Sigmoid colon (tissue), 4 donors: ENCODE data around the gene RHOH.

Source experiments
- CTCF ChIP-seq, 4 experiments: fragments of 450-650 bp in 3 of 4; fragments of 200-600 bp in 1 of 4; IDR thresholded peaks; one replicate each; pipeline ENCODE4 v1.5.1; 2016 to 2019; ENCODE audit warnings: antibody characterized with exemption in 4 of 4, mild to moderate bottlenecking in 3 of 4, moderate library complexity in 2 of 4
- EP300 ChIP-seq, 4 donors: sonication (generic); formaldehyde crosslinking; IDR thresholded peaks; one replicate each; pipeline ENCODE4 v1.6.1; 2017; ENCODE audit warnings: antibody characterized with exemption in 4 of 4
- POLR2A ChIP-seq, 2 donors: fragments of 450-650 bp; IDR thresholded peaks; one replicate each; pipeline ENCODE4 v1.6.1; 2016; ENCODE audit warnings: antibody characterized with exemption in 2 of 2, mild to moderate bottlenecking in 2 of 2, moderate library complexity in 2 of 2
- POLR2AphosphoS5 ChIP-seq, 4 donors: sonication (generic); formaldehyde crosslinking; IDR thresholded peaks; one replicate each; pipeline ENCODE4 v1.6.1; 2017; ENCODE audit warnings: antibody characterized with exemption in 4 of 4

GRCh38 chr4:40269133-40269532 is 72.3 kb downstream of the RHOH start:
- no peak for TF ChIP-seq POLR2A (IDR thresholded peaks at IDR 0.05)
- no peak for TF ChIP-seq CTCF (IDR thresholded peaks at IDR 0.05)
- no peak for TF ChIP-seq POLR2AphosphoS5 (IDR thresholded peaks at IDR 0.05)
- no peak for TF ChIP-seq EP300 (IDR thresholded peaks at IDR 0.05)
